Dermis blood vessel endothelial cell (primary cell): ENCODE data around the gene F2RL2. TPM values are rescaled to one million over a fixed set of nuclear protein-coding genes. Genes with fewer than 3 reads are reported as not detected.
A peak's percentile ranks its signal among the peaks of the same experiment; 100 is the strongest.
"Not testable (repeated sequence)": the region's sequence is repeated elsewhere in the genome, so short reads cannot be mapped to it uniquely, and the experiment has no call there.

Experiments used
- DNase-seq: peaks from one replicate; pipeline ENCODE4 v3.0.0; 2010
- total RNA-seq: library from RNA; depleted of rRNA; stranded (reverse); fragments of >200 nt; gene quantifications from 2 replicates; pipeline ENCODE4 v1.2.3, GENCODE V29; 2014

F2RL2 gene
- total RNA-seq, 1 donor from 2014 or later = under 0.01 TPM

GRCh38 chr5:76617675-76618074 is 5.5 kb downstream of the F2RL2 start:
- DNase-seq = no peak

DNA sequence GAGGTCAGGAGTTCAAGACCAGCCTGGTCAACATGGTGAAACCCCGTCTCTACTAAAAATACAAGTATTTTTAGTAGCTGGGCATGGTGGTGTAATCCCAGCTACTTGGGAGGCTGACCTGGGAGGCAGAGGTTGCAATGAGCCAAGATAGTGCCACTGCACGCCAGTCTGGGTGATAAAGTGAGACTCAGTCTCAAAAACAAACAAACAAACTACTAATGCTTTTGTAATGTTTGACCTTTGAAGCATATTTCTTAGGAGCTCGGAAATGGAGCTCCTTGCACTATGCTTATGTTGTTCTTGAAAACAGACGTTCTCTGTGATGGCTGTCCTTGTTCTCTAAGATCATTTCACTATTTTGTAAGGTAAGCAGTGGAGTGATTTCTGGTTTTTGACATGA is 6.0 kb downstream of the F2RL2 start:
- no peak for DNase-seq

GRCh38 chr5:76616206-76616605 is 7.0 kb downstream of the F2RL2 start:
- no peak for DNase-seq

GRCh38 chr5:76615759-76616158 is 7.4 kb downstream of the F2RL2 start:
- no peak for DNase-seq

DNA sequence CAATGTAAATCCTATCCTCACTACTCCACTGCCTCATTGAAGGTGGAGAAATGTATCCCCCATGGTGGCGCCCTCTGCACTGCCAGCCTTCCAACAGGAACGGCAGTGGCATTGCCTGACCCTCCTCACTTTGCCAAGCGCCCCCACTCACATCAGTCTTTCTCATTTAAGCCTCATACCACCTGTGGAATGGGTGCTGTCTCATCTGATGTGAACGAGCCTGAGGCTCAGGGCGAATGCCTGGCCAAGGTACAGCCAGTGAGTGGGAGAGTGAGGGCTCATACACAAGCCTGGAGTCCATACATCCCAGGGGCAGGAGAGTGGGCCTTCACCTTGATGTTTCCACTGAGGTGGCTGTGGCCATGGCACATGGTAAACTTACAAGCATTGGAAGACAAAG is 10.3 kb downstream of the F2RL2 start:
- DNase-seq = no peak

- DNase-seq = no peak
Measured at GRCh38 chr5:76610196-76610595, 13.0 kb downstream of the F2RL2 start.

DNA sequence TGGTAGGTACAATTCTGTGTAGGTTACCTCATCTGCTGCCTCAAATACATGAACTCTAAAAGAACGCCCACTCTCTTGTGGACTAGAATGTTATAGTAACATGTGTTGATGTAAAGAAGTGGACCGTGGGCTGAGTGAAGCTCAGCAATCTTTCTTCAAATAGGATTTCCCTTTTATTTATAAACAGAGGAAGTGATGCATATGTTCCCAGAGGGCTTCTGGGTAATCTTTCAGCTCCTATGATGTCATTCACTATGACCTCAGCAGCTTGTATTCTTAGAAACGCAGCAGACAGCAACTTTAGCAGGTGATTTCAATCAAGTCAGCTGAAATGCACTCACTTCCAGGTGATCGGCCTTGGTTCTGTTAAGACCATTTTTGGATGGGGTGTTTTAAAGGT is 14.4 kb downstream of the F2RL2 start:
- DNase-seq = peak; percentile 80

- no peak for DNase-seq
Measured at GRCh38 chr5:76607353-76607871, 15.8 kb downstream of the F2RL2 start.

DNA sequence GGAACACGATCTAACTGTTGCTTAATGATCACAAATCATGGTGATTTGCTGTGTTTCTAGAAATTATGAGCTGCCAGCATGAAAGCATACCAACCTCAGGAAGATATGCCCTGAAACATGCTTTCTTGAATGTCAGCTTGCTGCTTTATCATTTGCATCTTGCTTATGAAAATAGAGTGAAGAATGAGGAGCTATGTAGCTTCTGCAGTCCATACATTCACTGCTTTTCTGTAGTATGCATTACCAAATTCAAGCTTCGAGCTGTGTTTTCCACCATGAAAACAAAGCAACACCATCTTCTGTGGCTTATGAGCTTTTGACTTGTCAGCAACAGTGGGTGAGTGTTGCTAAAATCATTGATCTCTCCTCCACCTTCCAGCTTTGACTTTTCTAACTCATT is 16.5 kb downstream of the F2RL2 start:
- DNase-seq = no peak

GRCh38 chr5:76604838-76605237 is 18.4 kb downstream of the F2RL2 start:
- DNase-seq = peak; percentile 47

- DNase-seq = not testable (repeated sequence)
Measured at GRCh38 chr5:76603991-76604390, 19.2 kb downstream of the F2RL2 start.

DNA sequence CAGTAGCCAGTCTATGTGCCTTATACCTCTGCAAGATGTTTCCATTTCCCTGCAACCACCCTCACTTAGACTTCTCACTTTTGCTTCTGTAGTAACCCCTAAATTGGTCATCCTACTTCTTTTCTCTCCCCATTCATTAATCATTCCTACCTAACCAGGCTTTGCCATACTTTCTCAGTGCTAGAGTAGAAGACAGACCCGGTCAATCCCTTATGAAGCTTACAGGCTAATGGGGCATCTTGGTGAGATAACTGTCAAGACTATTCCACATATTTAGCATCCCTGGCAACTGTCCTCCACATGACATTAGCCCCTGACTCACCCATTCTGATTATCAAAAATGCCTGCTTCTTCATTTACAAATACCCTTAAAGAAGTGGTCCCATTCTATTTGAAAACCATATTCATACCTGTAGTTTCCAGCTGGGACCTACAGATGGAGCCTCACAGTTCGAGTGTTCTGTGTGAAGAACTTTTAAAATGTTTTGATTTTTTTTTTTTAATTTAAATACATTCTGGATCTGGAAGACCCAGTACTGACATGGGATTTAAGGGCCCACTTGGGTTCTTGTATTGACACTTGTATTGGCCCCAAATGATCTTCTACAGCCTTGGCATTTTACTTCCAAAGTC is 21.0 kb downstream of the F2RL2 start:
- DNase-seq = peak; percentile 61

GRCh38 chr5:76601470-76601869 is 21.7 kb downstream of the F2RL2 start:
- peak; percentile 85 for DNase-seq

- DNase-seq = no peak
Measured at GRCh38 chr5:76600716-76601115, 22.5 kb downstream of the F2RL2 start.

GRCh38 chr5:76598531-76598930 is 24.7 kb downstream of the F2RL2 start:
- DNase-seq = no peak

DNA sequence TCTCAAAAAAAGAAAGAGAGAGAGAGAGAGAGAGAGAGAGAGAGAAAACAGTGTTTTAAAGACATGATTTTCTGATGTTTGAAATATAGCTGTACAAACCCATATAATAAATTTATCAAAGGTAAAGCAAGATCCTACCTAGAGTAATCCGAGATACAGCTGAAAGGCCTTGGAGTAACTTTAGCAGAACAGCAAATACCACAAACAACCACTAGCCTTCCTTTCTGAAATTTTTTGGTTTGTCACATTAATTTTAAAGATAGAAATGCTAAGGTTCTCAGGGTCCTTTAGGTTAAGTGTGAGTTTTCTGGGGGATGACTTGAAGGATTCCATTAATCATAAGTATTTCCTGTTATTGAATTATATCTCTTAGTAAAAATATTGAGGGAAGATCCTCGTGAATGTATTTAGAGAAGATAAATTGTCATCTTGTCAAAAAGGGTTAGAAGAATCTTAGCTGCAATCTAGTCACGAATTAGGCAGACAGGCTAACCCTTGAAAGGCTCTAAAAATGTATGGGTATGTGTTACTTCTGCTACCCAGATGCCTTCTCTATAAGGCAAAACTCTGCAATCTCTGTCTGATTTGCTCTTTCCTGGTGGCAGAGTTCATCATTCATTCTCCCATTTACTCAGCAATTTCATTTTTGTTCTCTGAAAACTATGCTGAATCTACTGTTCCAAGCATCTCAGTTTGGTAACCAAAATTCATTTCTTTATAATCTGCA is 27.3 kb downstream of the F2RL2 start:
- no peak for DNase-seq

GRCh38 chr5:76594107-76594506 is 29.1 kb downstream of the F2RL2 start:
- no peak for DNase-seq

GRCh38 chr5:76592692-76593091 is 30.5 kb downstream of the F2RL2 start:
- no peak for DNase-seq

GRCh38 chr5:76591366-76591765 is 31.8 kb downstream of the F2RL2 start:
- DNase-seq = no peak

DNA sequence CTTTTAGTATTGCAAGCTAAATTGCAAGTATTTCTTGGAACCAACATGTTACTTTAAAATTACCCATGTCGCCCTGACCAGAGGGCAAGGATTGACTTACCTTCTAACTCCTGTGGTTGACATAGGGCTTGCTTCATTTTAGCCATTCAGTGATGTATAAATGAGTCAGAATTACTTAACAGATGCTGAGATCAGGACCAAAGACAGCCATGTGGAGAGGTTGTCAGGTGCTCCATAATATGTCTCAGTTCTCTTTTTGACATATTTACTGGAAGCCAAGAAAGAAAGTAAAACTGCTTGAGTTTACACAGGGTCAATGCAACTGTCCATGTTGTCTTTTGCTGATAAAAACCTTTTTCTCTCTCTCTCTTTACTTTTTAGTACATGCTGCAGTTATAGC is 33.2 kb downstream of the F2RL2 start:
- no peak for DNase-seq

DNA sequence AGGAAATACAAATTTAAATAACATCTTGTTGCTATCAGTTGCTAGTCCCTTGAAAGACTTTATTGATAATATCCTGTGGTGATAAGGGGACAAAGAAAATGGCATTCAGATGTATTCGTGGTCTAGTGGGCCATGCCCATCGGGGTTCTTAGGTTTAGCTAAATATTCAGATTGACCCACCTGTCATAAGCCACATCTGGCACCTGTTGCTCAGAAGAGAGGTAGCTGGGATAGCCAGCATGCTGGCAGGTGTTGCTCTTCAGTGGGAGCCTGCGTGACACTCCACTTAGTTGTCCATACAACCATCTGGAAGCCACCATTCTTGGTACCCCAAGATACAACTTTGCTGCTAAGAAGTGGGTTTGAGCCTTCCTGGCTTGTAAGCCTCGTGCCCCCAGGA is 36.7 kb downstream of the F2RL2 start:
- no peak for DNase-seq

DNA sequence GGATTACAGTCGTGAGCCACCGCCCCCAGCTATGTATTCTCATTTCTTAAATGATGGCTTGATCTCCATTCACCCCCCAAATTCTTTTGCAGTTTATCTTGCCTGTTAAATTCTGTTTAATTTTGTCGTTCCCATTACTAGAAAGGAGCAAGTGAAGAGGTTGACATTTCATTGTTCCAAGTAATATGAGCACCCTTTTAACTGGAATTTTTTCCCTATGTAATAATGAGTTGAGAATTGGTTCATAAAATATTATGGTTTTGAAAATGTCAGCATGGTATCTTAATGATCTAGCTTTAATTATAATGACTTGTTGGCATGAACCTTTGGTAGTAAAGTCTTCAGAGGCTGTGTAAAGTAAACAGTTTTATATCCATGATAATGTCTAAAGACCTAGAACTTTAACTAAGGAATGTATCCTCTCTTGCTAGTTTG is 37.4 kb downstream of the F2RL2 start:
- no peak for DNase-seq

- peak; percentile 45 for DNase-seq
Measured at GRCh38 chr5:76583163-76584047, 39.8 kb downstream of the F2RL2 start.
